Loucy (cell line): Measurements from ENCODE around the gene PARP14.

Experiments
- EZH2phosphoT487 ChIP-seq: fragments of 200-600 bp; IDR thresholded peaks from 2 replicates; pipeline ENCODE4 v1.6.1; 2018; ENCODE audit warnings: antibody characterized with exemption, mild to moderate bottlenecking, moderate library complexity, borderline replicate concordance
- TF ChIP-seq, protein P1 (sequence below): fragments of 200-600 bp; sonication (generic); conservative IDR thresholded peaks from 2 replicates; pipeline ENCODE4 v1.5.1; 2014; ENCODE audit warnings: mild to moderate bottlenecking, antibody characterized with exemption, low read length

DNA sequence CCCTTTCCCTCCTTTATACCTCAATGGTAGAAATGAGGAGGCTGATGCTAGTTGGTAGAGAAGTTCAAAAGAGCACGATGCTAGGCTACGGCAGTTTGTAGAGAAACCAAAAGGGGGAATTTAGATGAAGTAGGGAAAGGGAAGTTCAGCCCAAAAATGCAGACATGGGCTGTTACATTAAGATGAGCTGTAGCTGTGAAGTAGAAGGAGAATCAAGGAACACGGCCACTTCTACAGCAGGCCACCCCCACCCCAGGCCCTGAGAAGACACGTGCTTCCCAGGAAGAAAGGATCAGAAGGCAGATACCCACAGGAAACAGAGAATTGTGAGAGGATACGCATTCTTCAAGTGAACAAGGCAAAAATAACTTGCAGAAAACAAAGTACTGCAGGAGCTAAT, 2.1 kb upstream of the PARP14 start:
- TF ChIP-seq, protein P1, sequence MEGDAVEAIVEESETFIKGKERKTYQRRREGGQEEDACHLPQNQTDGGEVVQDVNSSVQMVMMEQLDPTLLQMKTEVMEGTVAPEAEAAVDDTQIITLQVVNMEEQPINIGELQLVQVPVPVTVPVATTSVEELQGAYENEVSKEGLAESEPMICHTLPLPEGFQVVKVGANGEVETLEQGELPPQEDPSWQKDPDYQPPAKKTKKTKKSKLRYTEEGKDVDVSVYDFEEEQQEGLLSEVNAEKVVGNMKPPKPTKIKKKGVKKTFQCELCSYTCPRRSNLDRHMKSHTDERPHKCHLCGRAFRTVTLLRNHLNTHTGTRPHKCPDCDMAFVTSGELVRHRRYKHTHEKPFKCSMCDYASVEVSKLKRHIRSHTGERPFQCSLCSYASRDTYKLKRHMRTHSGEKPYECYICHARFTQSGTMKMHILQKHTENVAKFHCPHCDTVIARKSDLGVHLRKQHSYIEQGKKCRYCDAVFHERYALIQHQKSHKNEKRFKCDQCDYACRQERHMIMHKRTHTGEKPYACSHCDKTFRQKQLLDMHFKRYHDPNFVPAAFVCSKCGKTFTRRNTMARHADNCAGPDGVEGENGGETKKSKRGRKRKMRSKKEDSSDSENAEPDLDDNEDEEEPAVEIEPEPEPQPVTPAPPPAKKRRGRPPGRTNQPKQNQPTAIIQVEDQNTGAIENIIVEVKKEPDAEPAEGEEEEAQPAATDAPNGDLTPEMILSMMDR, result no peak; the same call in 1 of the 2 replicates
- no peak for TF ChIP-seq EZH2phosphoT487
